Posterior cingulate gyrus (tissue), 11 donors: Measurements from ENCODE around the gene TH.
"Not testable (repeated sequence)": the region's sequence is repeated elsewhere in the genome, so short reads cannot be mapped to it uniquely, and the experiment has no call there.

Experiments
- DNase-seq, 10 donors: peaks; one replicate each; pipeline versions ENCODE4 v3.0.0 to v3.0.0-alpha.2; 2020 to 2021; ENCODE audit warnings: mixed read lengths in 3 of 10
- intact Hi-C: fragments of 100-400 bp; cut with DNase I; formaldehyde crosslinking; loops from one replicate; pipeline ENCODE4 v1.15.1; 2023

Gene TH

GRCh38 chr11:2136209-2136951 lies 35.2 kb downstream of the TH start:
- intact Hi-C loops: no loop called here
- DNase-seq: peak in 3 of 10 donors; percentile 62 to 81 (median 69)

DNA sequence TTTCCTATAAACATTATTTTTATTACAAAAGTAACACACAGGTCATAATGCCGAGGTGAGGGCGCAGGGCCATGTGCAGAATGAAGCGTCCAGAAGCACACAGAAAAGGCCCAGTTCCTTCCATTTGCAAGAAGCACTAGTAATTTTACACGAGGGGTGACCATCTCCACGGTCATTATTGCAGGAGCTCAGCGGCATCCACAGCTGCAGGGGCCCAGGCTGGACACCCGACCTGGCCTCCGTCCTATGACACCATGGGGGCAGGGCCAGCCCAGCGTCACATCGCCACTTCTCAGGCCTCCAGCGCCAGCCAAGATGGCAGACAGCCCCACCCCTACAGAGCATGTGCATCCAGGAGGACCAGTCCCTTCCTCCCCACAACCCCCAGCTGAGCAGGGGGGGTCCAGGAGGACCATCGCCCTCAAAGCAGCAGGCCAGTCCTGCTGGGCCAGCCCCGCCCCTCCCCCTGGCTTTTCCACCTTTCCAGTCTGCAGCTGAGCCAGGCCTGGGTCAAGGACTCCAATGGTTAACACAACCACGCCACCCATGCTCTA lies 35.9 kb downstream of the TH start:
- intact Hi-C loops: no loop called here
- DNase-seq: peak in 3 of 10 donors; percentile 52 to 66 (median 59)

DNA sequence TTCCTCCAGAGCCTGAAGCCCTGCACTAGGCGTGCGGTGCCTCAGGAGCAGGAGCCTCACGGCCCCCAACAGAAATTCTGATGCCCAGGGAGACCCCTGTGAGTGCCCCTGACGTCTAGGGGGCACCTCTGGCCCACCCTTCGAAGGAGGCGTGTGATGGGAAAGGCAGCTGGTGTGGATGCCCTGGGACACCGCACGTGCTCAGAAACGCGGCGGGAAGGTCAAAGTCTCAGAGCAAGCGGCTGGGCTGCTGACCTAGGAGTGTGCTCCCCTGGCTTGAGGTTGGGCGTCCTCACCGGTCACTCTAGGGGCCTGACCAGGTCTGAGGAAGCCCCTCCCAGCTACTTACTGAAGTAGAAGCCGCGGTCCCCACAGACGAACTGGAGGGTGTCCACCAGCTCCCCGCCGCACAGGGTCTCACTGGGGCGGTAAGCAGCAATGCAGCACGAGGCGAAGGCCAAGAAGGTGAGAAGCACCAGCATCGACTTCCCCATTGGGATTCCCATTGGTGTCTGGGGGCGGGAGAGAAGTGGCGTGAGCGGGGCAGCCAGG lies 36.5 kb downstream of the TH start:
- peak in 3 of 10 donors; percentile 41 to 73 (median 64) for DNase-seq

DNA sequence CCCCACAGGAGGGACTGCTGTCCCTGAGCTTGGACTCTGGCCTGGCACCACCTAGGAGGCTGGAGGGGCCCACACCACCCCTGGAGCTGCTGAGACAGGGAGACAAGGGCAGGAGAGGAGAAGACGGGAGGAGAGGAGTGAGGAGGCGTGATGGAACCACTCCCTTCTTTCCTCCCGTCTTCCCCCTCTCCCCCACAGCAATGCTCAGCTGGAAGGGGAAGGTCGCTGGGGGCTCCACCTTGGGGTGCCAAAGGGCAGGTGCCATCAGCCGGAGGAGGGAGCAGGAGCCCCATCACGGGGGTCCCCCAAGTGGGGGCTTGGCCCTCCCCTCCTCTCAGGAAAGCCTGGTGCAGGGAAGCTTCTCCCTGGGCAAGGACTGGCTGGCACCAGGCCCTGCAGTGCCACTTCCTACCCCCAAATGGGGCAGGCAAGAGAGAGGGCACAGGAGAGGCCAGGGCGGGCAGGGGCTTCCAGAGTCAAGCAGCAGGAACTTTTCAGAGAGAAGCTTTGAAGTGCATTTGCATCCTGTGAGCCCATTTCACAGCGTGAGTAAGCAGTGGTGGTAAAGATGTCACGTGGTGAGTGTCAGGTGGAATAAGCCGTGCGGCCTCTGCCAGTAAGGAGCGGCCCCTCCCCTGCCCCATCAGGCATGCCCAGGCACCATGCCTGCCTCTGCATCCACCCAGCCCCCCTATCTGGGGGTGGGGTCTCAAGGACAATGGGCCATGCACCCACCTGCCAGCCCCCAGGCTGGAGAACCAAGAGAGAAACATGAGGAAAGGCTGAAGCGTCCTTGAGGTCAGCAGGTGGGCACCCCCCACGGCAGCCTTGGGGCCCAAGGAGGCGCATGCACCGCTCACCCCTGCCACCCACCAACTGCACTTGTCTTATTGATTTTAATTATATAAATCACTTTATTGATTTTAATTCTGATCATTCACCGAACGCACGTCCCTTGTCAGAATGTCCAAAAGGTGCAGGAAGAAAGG lies 37.3 kb downstream of the TH start:
- intact Hi-C loops: no loop called here
- peak in 3 of 10 donors; percentile 41 to 57 (median 54) for DNase-seq

More for the DNA sequence above, 36.5 kb downstream of the TH start:
- intact Hi-C loops: no loop called here

DNA sequence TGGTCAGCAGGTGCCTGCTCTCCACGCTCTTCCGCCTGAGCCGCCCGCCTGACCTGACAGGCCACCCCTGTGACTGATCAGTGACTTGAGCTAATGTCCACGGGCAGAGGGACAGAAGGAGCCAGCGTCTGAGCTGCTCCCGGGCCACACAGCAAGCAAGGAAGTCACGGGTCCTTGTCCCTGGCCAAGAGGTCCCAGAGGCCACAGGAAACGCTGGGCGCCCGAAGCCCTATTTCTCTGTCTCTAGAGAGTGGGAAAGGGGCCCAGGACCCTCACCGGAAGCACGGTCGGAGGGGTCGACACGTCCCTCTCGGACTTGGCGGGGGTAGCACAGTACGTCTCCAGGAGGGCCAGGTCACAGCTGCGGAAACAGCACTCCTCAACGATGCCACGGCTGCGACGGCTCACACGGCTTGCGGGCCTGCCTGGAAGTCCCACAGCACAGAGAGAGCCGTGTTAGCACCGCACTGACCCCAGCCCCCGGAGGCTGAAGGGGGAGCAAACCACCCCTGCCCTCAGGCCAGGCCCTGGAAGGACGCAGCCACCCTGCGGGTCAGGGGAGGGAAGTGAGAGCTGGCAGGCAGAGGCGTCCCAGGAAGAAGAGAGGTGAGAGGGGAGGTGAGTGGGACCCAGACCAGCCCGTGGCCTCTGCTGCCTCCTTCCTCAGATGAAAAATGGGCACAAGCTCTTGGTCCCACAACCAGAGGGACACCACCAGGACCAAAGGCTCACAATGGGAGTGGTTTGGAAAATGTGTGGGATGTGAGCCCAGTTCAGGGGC lies 38.2 kb downstream of the TH start:
- intact Hi-C loops: no loop called here
- DNase-seq: peak in 3 of 10 donors; percentile 50 to 82 (median 53)

- intact Hi-C loops: no loop called here
- DNase-seq: peak in 3 of 10 donors; percentile 47 to 81 (median 69)
These were observed 38.8 kb downstream of the TH start for GRCh38 chr11:2132874-2133240.

GRCh38 chr11:2132246-2132645 lies 39.4 kb downstream of the TH start:
- intact Hi-C loops: no loop called here
- DNase-seq: no peak

DNA sequence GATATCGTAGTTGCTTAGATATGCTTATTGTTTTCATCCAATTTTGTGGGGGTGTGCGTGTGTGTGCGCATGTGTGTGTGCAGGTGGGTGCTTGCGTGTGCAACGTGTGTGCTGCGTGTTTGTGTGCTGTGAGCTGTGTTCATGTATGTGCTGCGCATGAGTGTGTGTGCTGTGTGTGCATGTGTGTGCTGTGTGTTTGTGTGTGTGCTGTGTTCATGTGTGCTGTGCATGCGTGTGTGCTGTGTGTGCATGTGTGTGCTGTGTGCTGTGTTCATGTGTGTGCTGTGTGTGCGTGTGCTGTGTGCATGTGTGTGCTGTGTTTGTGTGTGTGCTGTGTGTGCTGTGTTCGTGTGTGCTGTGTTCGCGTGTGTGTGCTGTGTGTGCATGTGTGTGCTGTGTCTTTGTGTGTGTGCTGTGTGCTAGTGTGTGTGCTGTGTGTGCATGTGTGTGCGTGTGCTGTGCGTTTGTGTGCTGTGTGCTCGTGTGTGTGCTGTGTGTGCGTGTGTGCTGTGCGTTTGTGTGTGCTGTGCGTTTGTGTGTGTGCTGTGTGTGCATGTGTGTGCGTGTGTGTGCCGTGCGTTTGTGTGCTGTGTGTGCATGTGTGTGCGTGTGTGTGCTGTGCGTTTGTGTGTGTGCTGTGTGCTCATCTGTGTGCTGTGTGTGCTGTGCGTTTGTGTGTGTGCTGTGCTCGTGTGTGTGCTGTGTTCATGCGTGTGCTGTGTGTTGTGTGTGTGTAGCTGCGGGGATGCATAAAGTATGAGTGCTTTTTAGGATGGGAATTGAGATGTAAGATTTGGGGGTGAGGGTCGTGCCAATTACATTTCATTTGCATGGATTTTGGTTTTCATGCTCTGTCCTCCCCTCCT lies 40.0 kb downstream of the TH start:
- DNase-seq: peak in 1 of 10 donors; percentile 12
- intact Hi-C loops: no loop called here

GRCh38 chr11:2130881-2131352 lies 40.7 kb downstream of the TH start:
- intact Hi-C loops: no loop called here
- DNase-seq: peak in 3 of 10 donors; percentile 46 to 77 (median 63)

DNA sequence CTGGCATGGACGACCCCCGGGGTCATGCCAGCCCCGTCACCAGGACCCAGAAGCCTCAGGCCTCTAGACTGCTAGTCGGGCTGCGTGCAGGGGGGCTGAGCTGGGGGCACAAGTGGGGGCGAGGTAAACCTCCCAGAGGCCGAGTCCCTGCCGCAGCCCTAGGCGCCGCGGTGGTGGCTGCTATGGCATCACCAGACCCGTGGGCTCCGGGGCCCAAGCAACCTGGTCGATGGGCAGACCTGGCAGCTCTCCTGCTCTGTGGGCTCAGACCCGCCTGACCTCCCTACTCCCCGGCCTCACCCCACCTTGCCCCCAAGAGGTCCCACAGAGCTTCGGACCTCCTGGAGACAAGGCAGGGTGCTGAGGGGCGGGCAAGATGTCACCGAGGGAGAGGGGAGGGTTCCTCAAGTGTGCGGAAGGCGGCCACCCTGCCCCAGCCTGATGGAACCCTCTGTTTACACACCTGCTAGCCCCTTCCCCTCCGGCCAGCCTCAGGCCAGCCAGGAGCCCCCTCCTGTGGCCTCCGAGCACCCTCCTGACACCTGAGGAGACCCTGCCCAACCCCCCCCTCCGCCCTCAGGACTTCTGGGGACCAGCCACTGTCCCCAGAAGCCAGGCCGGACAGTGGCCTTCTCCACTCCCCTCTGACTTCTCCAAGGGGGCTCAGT lies 41.8 kb downstream of the TH start:
- peak in 3 of 10 donors; percentile 26 to 80 (median 62) for DNase-seq
- intact Hi-C loops: no loop called here

- intact Hi-C loops: no loop called here
- peak in 3 of 10 donors; percentile 52 to 62 (median 62) for DNase-seq
These were observed 42.3 kb downstream of the TH start for GRCh38 chr11:2129308-2129698.

GRCh38 chr11:2128511-2129307 lies 42.9 kb downstream of the TH start:
- peak in 2 of 10 donors; percentile 23 to 48 for DNase-seq

GRCh38 chr11:2128130-2128510 lies 43.5 kb downstream of the TH start:
- peak in 3 of 10 donors; percentile 20 to 55 (median 36) for DNase-seq
- intact Hi-C loops: no loop called here

More at GRCh38 chr11:2128511-2129307, 42.9 kb downstream of the TH start:
- intact Hi-C loops: no loop called here

DNA sequence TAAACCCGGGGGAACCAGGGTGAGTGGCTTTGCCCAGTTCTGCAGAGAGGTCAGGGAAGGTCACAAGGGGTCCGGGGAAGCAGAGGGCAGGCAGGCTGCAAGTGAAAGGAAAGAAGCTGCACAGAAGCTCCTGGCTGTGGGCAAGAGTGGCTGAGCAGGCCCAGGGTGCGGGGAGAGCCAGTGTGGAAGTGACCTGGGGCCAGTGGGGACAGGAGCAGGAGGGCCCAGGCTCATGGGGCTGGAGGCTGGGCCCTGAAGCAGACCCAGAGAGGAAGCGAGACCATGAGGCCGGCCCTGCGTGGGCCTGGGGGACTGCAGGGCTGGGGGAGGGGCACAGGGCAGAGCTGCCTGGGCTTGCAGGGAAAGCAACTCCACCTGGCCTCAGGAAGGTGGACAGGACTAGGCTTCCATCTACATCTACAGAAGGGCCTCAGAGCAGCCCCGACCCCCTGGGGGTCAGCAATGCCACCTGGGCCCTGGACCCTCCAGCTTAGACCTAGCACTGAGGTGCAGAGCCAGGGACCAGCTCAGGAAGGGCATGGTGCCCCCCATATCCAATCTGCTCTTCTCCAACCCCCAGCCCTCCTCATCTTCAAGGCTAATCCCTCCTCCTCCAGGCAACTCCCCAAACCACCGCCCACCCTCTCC lies 44.0 kb downstream of the TH start:
- peak in 3 of 10 donors; percentile 54 to 72 (median 57) for DNase-seq
- intact Hi-C loops: no loop called here

- intact Hi-C loops: no loop called here
These were observed 45.0 kb downstream of the TH start for GRCh38 chr11:2126520-2127085.

DNA sequence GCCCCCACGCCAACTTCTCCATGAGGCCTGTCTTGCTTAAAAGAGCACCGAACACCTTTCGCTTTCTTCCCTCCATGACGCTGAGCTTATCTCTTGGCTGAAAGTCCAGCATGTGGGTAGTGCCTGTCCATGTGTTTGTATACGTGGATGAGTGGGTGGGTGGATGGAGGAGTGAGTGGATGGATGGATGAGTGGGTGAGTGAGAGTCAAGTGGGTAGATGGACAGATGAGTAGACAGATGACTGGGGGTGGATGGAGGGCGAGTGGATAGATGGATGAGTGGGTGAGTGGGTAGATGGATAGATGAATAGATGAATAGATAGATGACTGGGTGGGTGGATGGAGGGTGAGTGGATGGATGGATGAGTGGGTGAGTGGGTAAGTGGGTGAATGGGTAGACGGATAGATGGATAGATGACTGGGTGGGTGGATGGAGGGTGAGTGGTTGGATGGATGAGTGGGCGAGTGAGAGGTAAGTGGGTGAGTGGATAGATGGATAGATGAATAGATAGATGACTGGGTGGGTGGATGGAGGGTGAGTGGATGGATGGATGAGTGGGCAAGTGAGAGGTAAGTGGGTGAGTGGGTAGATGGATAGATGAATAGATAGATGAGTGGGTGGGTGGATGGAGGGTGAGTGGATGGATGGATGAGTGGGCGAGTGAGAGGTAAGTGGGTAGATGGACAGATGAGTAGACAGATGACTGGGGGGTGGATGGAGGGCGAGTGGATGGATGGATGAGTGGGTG lies 46.7 kb downstream of the TH start:
- intact Hi-C loops: not testable (repeated sequence)
- peak in 1 of 10 donors; percentile 2 for DNase-seq

More at GRCh38 chr11:2126520-2127085, 45.0 kb downstream of the TH start:
- DNase-seq: peak in 2 of 10 donors; percentile 28 to 37
